ENCODE measurements around the gene WDR81.
"Not testable (repeated sequence)": the region's sequence is repeated elsewhere in the genome, so short reads cannot be mapped to it uniquely, and the experiment has no call there.

WDR81 gene

GRCh38 chr17:1713160-1713877, 11.2 kb upstream of the WDR81 start:
- no peak for DNase-seq (ENCODE audit: low read depth in 2 of 2)

- DNase-seq (ENCODE audit: low read depth in 2 of 2): no peak
Observed at GRCh38 chr17:1713878-1714426, 10.6 kb upstream of the WDR81 start.

DNA sequence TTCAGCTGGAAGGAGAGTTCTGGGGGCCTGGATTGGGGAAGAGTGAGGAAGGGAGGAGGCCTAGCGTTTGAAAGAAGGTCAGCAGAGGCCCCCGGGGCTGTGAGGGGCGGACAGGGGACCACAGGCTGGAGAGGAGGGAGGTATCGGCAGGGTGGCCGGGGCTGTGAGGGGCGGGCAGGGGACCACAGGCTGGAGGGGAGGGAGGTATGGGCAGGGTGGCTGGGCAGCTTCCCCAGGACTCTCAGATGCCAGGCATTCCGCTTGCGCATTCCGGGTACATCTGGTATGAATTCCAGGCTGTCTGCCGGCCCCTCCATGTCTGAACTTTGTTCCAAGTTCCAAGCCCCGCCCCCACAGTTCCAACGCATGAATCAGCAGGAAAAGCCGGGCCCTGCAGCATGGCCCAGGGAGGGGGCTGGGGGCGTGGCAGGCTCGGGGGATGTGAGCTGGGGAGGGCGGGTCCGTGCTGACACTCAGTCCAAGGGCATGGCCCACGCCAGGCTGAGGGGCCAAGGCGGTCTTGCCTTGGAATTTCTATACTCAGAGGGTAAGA, 10.0 kb upstream of the WDR81 start:
- no peak for DNase-seq (ENCODE audit: low read depth in 2 of 2)

DNA sequence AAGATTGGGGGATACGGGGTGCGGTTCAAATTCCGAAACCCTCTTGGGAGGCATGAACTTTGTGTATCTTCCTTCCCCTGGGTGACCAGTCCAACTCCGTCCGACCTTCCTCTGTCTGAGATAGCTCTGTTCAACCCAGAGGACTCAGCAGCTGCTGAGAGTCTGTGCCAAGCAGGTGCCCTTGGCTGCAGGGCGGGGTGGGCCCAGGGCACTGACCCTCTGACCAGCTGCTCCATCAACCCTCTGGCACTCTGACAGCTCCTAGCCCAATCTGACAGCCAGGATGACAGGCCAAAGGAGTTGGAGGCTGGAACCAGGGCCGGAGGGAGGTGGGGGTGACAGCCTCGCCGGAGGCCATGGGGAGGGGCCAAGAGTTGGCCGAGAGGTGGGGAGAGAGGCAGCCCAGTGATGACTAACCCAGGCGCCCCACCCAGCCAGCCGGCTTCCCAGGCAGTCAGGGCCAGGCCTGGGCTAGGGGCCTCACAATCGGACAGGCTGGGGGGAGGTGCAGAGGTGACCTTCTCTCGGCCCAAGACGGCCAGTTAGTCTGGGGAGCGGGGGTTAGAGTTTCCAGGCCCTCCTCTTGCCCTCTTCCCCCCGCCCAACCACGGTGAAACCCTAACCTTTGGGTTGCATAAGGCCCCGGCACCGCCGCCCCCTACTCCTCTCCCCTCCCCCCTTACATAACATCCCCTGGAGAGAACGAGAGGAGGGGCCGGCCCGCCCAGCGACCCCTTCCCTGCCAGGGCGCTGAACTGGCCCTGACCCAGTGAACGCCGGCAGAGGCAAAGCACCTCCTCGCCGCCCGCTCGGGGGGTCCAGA, 9.3 kb upstream of the WDR81 start:
- DNase-seq (ENCODE audit: low read depth in 2 of 2): no peak

DNA sequence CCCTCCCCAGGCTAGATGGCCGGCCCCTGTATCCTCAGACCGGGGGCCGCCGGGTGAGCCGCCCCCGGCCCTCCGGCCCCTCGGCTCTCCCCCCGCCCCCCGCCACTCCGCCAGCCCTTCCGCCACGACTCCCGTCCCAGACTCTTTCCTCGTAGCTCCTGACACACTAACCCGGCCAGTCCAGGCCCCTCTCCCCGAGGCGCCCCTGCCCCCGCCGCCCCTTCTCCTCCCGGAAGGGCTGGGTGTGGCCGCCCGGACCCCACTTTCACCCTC, 8.8 kb upstream of the WDR81 start:
- no peak for DNase-seq (ENCODE audit: low read depth in 2 of 2)

DNA sequence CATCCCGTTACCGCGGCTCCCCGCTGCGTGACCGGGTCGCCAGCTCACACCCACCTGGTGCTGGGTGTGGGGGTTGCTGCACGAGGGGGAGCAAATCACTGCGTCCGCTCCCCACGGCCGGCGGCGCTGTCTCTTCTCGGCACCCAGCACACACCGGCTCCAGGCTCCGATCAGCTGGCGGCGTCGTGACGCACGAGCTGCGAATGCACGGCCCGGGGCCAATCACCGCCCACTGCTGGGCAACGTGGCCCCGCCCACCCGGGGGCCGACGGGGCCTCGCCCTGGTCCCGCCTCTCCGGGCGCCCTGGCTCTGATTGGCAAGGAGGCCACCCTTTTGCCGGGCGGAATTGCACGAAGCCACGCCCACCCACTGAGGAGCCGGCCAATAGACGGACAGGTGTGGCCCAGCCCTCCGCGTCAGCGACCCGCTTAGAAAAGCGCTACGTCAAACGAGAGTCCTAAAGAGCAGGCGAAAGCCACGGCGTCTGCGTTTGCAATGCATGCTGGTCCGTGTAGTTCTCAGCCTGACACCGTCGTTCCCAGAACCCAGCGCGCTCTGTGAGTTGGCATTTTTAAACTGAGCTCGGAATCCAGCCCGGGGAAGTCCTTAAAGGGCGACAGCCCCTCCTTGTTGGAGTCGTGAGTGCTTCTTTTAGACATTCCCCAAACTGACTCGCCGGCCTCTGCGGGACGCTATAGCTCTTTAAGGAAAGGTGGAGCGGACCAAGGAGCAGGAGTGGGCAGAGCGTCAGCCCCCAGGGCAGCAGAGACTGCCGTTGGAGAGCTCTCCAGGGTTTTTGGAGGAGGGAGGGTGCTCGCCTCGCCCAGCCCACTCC, 8.2 kb upstream of the WDR81 start:
- DNase-seq (ENCODE audit: low read depth in 2 of 2): peak; percentile 100

DNA sequence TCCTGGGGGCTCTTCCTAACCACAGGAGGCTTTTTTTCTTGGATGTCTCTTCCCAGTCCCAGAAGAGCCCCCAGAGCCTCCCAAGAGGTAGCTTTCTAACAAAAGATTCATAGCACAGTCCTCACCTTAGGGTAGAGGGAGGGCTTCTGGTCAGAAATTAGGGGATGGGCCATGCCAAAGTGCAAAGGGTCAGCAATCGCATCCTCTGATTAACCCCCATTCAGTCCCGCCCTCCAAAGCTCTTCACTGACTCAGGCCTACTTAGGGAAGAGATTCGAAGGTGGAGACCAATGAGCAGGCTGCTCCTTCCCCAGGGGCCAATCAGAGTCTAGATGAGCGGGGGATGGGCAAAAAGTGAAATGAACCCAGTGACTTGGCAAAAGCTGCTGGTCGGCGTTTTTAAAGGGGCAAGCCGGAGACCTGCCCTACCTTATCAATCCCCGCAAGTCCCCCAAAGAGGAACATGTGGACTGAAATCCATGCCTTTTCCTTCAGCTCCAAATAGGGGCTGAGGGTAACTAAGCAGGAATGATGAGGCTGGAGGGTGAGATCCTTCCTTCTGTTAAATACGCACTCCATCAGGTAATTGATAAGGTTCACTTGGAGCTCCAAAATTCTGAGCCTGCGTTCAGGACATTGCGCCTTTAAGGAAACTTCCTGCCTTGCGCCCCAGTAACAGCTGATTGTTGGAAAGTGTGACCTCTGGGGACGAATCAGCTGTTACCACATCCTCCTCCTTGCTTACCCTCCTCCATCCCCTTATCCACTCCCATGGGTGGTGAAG, 7.4 kb upstream of the WDR81 start:
- peak; percentile 58 to 82 for DNase-seq (ENCODE audit: low read depth in 2 of 2)

GRCh38 chr17:1718362-1719165, 5.9 kb upstream of the WDR81 start:
- DNase-seq (ENCODE audit: low read depth in 2 of 2): no peak

GRCh38 chr17:1720856-1721386, 3.6 kb upstream of the WDR81 start:
- no peak for DNase-seq (ENCODE audit: low read depth in 2 of 2)

DNA sequence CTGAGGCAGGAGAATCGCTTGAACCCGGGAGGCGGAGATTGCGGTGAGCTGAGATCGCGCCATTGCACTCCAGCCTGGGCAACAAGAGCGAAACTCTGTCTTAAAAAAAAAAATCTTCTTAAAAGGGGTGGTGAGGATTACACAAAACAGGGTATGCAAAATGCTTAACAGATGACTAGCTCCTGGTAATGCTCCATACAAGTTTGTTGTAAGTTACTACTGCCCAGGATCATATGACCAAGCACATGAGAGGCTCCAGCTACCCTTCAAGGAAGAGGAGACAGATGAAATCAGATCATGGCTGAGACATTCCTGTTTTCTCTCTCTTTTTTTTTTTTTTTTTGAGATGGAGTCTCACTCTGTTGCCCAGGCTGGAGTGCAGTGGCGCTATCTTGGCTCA, 2.5 kb upstream of the WDR81 start:
- DNase-seq (ENCODE audit: low read depth in 2 of 2): not testable (repeated sequence)

DNA sequence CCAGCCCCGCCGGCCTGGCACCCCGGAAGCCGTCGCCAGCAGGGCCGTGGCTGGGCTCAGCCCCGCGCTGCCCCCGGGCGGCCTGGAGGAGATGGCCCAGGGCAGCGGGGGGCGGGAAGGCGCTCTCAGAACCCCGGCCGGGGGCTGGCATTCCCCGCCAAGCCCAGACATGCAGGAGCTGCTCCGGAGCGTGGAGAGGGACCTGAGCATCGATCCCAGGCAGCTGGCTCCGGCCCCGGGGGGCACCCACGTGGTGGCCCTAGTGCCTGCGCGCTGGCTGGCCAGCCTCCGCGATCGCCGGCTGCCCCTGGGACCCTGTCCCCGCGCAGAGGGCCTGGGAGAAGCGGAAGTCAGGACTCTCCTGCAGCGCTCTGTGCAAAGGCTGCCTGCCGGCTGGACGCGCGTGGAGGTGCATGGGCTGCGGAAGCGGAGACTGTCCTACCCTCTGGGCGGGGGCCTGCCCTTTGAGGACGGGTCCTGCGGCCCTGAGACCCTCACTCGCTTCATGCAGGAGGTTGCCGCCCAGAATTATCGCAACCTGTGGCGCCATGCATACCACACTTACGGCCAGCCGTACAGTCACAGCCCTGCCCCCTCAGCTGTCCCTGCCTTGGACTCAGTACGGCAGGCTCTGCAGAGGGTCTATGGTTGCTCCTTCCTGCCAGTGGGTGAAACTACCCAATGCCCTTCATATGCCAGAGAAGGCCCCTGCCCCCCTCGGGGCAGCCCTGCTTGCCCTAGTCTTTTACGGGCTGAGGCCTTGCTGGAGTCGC, 551 bp downstream of the WDR81 start:
- no peak for DNase-seq (ENCODE audit: low read depth in 2 of 2)

GRCh38 chr17:1725642-1726511, 1.4 kb downstream of the WDR81 start:
- no peak for DNase-seq (ENCODE audit: low read depth in 2 of 2)

- DNase-seq (ENCODE audit: low read depth in 2 of 2): no peak
Observed at GRCh38 chr17:1726626-1727257, 2.2 kb downstream of the WDR81 start.

DNA sequence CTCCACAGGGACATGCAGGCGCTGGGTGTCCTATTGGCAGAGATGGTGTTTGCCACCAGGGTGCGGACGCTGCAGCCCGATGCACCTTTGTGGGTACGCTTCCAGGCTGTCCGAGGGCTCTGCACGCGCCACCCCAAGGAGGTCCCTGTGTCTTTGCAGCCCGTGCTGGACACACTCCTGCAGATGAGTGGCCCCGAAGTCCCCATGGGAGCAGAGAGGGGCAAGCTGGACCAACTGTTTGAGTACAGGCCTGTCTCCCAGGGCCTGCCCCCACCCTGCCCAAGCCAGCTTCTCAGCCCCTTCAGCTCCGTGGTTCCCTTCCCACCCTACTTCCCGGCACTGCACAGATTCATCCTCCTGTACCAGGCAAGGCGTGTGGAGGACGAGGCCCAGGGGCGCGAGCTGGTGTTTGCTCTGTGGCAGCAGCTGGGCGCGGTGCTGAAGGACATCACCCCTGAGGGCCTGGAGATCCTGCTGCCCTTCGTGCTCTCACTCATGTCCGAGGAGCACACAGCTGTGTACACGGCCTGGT, 2.8 kb downstream of the WDR81 start:
- DNase-seq (ENCODE audit: low read depth in 2 of 2): no peak

- no peak for DNase-seq (ENCODE audit: low read depth in 2 of 2)
Observed at GRCh38 chr17:1727876-1728630, 3.5 kb downstream of the WDR81 start.

DNA sequence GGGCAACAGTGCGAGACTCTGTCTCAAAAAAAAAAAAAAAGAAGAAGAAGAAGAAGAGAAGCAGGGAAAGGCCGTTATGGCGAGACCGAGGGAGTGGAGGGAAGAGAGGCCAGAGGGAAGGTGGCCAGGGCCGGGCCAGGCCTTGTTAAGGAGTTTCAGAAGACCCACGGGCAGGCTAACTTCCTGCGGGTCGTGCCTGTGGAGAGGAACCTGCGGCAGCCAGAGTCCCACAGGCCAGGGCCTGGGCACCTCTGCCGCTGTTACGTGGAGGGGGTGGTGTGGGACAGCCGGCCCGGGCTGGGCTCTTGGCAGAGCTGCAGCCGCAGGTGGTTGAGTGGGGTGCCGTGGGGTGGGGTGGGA, 5.4 kb downstream of the WDR81 start:
- no peak for DNase-seq (ENCODE audit: low read depth in 2 of 2)

Data from stimulated activated CD8-positive, alpha-beta memory T cell treated with anti-CD3 and anti-CD28 coated beads, Interleukin-15, amount 100 ng/mL, for 4 hours (primary cell).